ENCODE measurements around the gene ACSS2. TPM values are rescaled to one million over a fixed set of nuclear protein-coding genes. Genes with fewer than 3 reads are reported as not detected.

ACSS2 gene
- total RNA-seq, 1 donor from 2014 or later = 25.0 TPM

DNA sequence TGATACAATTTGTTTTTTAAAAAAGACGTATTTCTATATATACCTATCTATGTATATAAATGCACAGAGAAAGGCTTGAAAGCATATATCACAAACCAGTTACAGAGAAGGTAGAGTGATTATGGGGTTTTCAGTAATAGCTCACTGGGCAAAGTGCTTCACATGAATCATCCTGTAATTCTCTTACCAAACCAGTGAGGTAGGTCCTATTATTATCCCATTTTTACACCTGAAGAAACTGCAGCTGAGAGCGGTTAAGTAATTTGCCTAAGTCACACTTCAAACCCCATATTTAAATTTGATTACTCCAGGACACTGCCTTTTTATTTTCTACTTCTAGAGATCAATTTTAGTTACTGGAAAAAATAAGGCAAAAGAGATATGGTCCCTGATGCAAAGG is 74.8 kb downstream of the ACSS2 start:
- Mint-ChIP-seq H3K27me3 (ENCODE audit: insufficient read depth, low read depth) (peaks cover 6% of the 10 kb centered on the region), H3K4me1 (peaks cover 38% of the 10 kb centered on the region), H3K4me3 (no peak overlapping the region), H3K27ac (no peak overlapping the region), H3K36me3 (peaks cover 3% of the 10 kb centered on the region), H3K9me3 (no peaks in the 10 kb centered on the region)
- no peaks in the 10 kb centered on the region for H3K36me3 ChIP-seq
- H3K27me3 ChIP-seq = no peaks in the 10 kb centered on the region
- no peak overlapping the region for H3K4me3 ChIP-seq
- peaks cover 15% of the 10 kb centered on the region for H3F3A ChIP-seq (ENCODE audit: low read depth)
- no peaks in the 10 kb centered on the region for H4K20me1 ChIP-seq (ENCODE audit: low read depth)
- DNase-seq (ENCODE audit: low spot score) = no peak
- no peaks in the 10 kb centered on the region for H3K9me3 ChIP-seq (ENCODE audit: low read depth)
- H2AFZ ChIP-seq (replicated peaks) = no peak overlapping the region
- H3K4me2 ChIP-seq = no peak overlapping the region
- H3K4me1 ChIP-seq = peaks cover 10% of the 10 kb centered on the region
- H3K27ac ChIP-seq = no peak overlapping the region
- peaks cover 11% of the 10 kb centered on the region for H3K79me2 ChIP-seq (ENCODE audit: low read depth)
- TF ChIP-seq EZH2 (IDR thresholded peaks at IDR 0.05) = no peak
- TF ChIP-seq, protein P1, sequence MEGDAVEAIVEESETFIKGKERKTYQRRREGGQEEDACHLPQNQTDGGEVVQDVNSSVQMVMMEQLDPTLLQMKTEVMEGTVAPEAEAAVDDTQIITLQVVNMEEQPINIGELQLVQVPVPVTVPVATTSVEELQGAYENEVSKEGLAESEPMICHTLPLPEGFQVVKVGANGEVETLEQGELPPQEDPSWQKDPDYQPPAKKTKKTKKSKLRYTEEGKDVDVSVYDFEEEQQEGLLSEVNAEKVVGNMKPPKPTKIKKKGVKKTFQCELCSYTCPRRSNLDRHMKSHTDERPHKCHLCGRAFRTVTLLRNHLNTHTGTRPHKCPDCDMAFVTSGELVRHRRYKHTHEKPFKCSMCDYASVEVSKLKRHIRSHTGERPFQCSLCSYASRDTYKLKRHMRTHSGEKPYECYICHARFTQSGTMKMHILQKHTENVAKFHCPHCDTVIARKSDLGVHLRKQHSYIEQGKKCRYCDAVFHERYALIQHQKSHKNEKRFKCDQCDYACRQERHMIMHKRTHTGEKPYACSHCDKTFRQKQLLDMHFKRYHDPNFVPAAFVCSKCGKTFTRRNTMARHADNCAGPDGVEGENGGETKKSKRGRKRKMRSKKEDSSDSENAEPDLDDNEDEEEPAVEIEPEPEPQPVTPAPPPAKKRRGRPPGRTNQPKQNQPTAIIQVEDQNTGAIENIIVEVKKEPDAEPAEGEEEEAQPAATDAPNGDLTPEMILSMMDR (IDR thresholded peaks at IDR 0.05) = no peak
- no peak for TF ChIP-seq EZH2phosphoT487 (IDR thresholded peaks at IDR 0.05)
- H3K9ac ChIP-seq = no peak overlapping the region

DNA sequence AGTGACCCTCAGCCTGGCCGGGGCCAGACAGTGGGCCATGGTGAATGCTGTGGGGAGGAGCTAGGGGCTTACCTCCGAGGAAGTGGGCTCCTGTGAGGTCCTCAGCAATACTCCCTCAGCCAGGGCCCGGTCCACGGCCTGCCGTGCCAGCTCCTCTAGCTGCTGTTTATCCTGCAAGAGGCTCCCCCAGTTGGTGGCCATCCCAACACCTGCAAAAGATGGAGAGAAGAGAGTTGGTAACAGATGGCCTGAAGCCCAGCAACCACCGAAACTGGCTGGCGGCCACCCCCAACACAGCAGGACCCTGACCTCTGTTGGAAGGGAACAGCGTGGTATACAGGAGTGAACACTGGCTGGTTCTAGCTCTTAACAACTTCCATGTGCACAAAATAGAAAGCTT is 75.2 kb downstream of the ACSS2 start:
- H3K4me2 ChIP-seq = no peak overlapping the region
- H3K79me2 ChIP-seq (ENCODE audit: low read depth) = peaks cover 11% of the 10 kb centered on the region
- peaks cover 13% of the 10 kb centered on the region for H3K4me1 ChIP-seq
- peaks cover 42% of the 10 kb centered on the region for H3K4me1 Mint-ChIP-seq
- H3K4me3 ChIP-seq = no peak overlapping the region
- DNase-seq (ENCODE audit: low spot score) = no peak
- TF ChIP-seq, protein P1 (IDR thresholded peaks at IDR 0.05) = no peak
- TF ChIP-seq EZH2phosphoT487 (IDR thresholded peaks at IDR 0.05) (no peak), EZH2 (IDR thresholded peaks at IDR 0.05) (no peak)
- no peak overlapping the region for H3K27ac Mint-ChIP-seq
- no peak overlapping the region for H3K27ac ChIP-seq
- H3K9me3 Mint-ChIP-seq = no peaks in the 10 kb centered on the region
- no peaks in the 10 kb centered on the region for H4K20me1 ChIP-seq (ENCODE audit: low read depth)
- no peaks in the 10 kb centered on the region for H3K36me3 ChIP-seq
- no peaks in the 10 kb centered on the region for H3K9me3 ChIP-seq (ENCODE audit: low read depth)
- H3K27me3 Mint-ChIP-seq (ENCODE audit: insufficient read depth, low read depth) = peaks cover 8% of the 10 kb centered on the region
- H3F3A ChIP-seq (ENCODE audit: low read depth) = peaks cover 19% of the 10 kb centered on the region
- H3K36me3 Mint-ChIP-seq = peaks cover 3% of the 10 kb centered on the region
- no peak overlapping the region for H2AFZ ChIP-seq (replicated peaks)
- H3K4me3 Mint-ChIP-seq = no peak overlapping the region
- no peaks in the 10 kb centered on the region for H3K27me3 ChIP-seq
- no peak overlapping the region for H3K9ac ChIP-seq

DNA sequence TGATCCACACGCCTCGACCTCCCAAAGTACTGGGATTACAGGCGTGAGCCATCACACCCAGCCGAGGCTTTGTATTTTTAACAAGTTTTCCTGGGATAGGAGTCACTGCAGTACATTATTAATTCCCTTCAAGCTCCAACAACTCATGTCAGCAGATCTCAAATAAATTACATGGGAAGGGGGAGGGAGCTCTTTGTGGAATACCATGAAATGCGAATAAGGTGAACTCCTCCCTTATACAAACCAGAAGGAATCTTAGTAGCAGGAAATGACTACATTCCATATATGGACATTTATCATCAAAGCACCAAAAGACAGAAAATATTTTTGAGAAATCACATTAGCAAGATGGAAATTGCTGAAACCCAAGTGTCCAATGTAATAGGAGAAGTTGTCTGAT is 76.3 kb downstream of the ACSS2 start:
- no peaks in the 10 kb centered on the region for H3K27me3 ChIP-seq
- H3K79me2 ChIP-seq (ENCODE audit: low read depth) = peaks cover 11% of the 10 kb centered on the region
- Mint-ChIP-seq H3K9me3 (no peaks in the 10 kb centered on the region), H3K27me3 (ENCODE audit: insufficient read depth, low read depth) (peaks cover 8% of the 10 kb centered on the region), H3K27ac (no peak overlapping the region), H3K4me1 (peaks cover 46% of the 10 kb centered on the region), H3K36me3 (peaks cover 2% of the 10 kb centered on the region), H3K4me3 (no peak overlapping the region)
- no peak for DNase-seq (ENCODE audit: low spot score)
- TF ChIP-seq, protein P1 (IDR thresholded peaks at IDR 0.05) = no peak
- TF ChIP-seq EZH2 (IDR thresholded peaks at IDR 0.05) (no peak), EZH2phosphoT487 (IDR thresholded peaks at IDR 0.05) (no peak)
- no peak overlapping the region for H3K4me3 ChIP-seq
- H3K27ac ChIP-seq = no peak overlapping the region
- no peak overlapping the region for H3K9ac ChIP-seq
- no peaks in the 10 kb centered on the region for H4K20me1 ChIP-seq (ENCODE audit: low read depth)
- H2AFZ ChIP-seq (replicated peaks) = no peak overlapping the region
- no peak overlapping the region for H3K4me2 ChIP-seq
- H3K36me3 ChIP-seq = no peaks in the 10 kb centered on the region
- peaks cover 20% of the 10 kb centered on the region for H3F3A ChIP-seq (ENCODE audit: low read depth)
- peaks cover 13% of the 10 kb centered on the region for H3K4me1 ChIP-seq
- no peaks in the 10 kb centered on the region for H3K9me3 ChIP-seq (ENCODE audit: low read depth)
